GM18858 (cell line): ENCODE data around the gene SYNDIG1L.
A peak's percentile ranks its signal among the peaks of the same experiment; 100 is the strongest.
"Not testable (repeated sequence)": the region's sequence is repeated elsewhere in the genome, so short reads cannot be mapped to it uniquely, and the experiment has no call there.

Experiments
- ATAC-seq: cut with Tn5 transposase; IDR thresholded peaks from one replicate; pipeline ENCODE4 v1.9.1; 2021; ENCODE audit not compliant: unreplicated experiment

SYNDIG1L gene

DNA sequence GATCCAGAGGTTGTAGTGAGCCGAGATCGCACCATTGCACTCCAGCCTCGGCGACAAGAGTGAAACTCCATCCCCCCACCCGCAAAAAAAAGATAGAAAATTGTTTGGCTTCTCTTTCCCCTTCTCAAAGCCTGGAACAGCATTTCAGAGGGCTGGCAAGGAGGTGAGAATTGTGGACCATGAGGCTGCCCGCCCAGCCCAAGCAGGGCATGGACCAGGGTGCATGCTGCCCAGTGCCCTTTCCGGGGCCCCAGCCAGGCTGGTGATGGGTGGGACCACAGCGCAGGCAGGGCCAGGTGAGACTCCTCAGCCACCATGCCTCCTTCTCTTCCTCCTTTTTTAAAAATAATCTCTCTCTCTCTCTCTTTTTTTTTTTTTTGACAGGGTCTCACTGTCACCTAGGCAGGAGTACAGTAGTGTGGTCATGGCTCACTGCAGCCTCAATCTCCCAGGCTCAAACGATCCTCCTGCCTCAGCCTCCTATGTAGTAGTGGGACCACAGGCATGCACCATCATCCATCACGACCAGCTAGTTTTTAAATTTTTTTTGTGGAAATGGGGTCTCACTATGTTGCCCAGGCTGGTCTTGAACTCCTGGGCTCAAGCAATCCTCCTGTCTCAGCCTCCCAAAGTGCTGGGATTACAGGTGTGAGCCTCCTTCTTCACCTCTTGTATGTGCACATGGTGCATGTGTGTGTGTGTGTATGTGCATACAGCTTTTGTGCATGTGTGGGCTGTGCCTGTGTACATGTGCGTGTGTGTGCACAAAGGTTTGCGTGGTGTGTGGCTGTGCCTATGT is 22.2 kb downstream of the SYNDIG1L start:
- ATAC-seq, result no peak

DNA sequence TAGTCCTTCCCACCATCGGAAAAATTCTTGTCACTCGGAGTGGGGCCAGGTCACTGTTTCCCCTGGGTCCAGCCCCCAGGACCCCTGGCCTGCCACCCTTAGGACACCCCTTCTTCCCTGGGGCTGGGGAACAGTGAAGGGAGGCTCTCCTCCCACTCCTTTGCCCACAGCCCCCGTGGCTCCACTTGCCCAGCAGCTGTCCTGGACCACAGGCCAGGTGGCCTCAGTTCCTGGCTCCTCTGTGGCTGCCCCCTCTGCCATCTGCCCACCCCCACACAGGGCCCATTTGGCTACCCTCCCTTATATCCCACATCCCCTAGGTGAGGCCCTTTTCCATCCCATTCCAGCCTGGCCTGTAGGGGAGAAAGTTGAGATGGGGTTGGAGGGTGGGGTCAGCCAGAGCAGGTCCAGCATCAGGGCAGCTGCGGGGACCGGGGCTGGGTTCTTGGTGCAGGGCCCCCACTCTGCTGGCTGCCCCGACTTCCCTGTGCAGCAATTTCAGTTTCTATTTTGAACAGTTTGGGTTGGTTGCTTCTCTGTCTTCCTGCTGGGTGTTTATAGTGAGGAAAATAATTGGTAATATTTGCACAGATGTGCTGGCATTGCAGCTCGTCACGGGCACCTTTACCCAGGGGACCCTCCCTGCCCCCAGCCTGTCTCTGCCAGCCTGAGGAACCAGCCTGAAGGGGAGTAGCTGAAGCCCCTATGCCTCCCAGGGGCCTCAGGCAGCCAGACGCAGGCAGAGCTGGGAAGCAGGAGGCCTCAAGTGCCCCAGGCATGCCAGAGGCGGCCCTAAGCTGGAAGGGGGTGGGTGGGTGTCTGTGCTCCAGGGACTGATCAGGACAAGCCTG is 23.4 kb downstream of the SYNDIG1L start:
- no peak for ATAC-seq

DNA sequence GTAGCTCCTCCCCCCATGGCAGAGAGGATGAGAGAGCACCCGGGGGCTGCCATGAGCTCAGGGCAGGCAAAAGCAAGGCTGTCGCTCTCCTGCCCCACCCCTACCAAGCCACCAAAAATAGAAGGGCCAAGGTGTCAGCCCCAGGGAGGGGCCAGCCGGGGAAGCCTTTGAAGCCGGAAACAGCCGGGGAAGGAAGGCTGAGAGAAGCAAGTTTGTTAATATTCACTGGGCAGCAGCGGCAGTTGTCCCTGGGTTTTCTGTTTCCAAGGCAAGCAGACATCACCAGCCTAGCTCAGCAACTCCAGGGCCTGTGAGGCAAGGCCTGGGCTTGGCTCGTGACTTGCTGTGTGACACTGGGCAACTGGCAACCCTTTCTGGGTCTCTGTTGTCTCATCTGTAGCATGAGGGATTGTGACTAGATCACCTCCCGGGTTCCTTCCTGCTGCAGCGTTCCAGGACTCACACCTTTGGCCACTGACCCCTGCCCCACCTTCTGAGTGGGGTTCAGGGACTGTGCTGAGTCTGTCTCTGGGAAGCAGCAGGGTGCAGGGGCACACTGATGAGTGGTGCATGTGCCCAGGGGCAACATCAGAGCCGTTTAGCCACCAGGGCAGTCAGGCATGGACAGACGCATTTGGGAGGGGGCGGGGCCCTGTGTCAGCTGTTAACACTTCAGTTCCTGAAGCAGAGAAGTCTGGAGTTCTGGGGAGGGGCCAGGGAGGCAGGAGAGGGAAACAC is 24.3 kb downstream of the SYNDIG1L start:
- peak; percentile 50 for ATAC-seq

DNA sequence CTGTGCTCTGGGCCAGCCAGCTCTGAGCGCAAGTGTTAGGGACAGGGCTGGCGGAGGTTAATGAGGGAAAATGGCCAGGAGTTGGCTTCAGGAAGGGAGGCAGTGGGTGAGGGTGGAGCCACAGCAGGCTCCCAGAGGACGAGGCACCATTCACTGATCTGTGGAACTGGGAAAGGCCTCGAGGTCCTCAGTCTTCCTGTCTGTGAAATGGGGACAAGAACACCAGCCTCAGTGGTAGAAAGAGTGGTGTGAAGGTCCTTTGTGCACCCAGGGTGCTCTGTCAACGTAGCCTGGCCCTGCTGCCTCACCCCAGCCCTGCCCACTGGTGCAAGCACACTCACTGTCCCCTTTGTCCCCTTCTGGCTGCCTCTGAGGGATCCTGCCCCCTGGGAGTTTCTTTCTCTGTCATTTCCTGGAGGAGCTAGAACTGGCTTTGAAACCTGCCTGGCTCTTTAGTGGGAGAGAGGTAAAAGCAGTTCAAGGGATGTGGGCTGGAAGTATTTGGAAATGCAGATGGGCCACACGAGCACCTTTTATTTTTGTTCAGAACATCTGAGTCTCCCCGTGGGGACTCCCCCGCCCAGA is 25.0 kb downstream of the SYNDIG1L start:
- ATAC-seq, result no peak

DNA sequence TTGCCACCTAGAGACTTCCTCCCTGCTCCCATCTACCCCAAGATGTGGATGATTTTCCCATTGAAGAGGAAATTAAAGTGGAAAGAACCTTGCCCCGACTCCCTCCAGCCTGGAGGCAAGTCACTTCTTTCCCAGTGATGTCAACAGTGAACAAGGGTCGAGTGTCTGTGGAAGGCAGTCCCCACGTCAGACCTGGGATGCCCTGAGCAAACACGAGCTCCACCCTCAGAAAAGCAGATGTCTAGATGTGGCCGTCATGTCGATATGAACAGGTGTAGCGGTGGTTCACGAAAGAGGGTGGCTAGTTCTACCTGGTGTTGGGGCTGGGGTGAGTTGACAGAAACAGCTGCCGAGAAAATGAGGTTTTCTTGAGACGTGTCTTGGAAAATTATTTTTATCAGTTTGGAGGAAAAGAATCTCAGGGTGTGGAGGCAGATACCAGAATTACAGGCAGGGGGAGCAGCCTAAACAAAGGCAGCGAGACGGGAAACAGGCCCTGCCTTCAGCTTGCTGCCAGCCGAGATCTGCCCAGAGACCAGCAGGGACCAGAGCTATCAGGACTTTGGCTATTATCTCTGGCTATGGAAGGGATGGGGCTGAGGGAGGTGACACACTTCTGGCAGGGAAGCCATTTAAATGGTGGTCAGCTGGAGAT is 25.9 kb downstream of the SYNDIG1L start:
- no peak for ATAC-seq

DNA sequence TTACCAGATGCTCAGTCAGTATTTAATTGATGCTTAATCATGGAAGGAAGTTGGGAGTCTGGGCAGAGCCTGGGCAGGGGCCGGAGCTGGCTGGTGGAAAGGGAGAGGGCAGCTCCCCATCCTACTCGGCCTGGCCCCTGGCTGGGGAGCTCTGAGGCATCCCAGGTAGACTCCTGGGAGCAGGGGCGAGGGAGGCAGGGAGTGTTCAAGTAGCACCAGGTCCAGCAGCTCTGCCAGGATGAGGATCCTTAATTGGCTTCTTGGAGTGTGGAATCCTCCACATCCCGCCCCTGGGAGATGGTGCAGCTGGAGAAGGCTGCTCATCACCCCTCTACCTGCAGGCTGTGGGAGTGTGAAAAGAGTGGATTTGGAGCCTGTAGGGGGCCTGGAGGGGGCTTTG is 30.9 kb downstream of the SYNDIG1L start:
- no peak for ATAC-seq

DNA sequence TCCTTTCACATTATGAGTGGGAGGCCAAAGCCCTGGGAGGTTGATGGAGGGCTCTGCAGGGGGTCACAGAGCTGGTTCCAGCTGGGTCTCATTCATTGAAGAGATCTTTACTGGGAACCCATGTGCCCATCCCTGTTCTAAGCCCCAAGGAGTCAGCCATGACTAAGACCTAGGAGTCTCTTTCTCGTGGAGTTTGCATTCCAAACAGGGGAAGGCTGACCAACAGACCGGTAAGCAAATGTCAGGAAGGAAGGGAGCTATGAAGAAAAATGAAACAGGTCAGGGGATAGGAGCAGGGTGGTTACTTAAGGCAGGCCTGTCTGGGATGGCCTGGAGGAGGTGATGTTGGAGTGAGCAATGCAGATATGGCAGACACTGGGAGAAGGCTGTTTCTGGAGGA is 31.5 kb downstream of the SYNDIG1L start:
- ATAC-seq, result no peak

DNA sequence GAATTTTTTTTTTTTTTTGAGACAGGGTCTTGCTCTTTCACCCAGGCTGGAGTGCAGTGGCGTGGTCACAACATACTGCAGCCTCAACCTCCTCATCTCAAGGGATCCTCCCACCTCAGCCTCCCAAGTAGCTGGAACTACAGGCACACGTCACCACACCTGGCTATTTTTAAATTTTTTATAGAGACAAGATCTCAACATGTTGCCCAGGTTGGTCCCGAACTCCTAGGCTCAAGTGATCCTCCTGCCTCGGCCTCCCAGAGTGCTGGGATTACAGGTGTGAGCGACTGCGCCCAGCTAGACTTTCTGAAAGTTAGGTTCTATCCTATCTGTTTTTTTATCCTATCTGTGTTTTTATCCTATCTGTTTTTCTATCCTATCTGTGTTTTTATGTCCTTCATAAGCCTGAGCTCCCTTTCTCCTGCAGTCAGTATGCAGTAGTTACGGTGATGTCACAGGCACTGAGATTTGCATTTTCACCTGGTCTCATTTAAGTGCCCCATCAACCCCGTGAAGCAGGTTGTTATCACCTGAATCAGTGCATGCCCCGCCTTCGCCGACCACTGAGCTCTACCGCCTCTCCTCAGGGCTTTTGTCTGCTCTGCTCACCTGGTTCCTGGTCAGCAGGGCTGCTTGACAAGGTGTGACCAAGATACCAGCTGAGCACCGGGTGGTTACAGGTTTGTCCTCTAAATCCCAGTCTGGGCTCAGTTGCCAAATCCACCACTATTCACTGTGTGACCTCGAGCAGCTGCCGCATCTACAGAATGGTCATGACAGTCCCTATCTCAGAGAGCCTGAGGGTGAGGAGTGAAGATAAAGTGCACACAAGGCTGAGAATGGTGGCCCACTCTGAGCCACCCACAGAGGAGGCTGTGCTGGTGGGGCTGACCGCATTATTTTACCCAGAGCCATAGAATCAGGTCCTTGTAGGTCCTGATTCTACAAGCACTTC is 33.1 kb downstream of the SYNDIG1L start:
- ATAC-seq, result no peak

DNA sequence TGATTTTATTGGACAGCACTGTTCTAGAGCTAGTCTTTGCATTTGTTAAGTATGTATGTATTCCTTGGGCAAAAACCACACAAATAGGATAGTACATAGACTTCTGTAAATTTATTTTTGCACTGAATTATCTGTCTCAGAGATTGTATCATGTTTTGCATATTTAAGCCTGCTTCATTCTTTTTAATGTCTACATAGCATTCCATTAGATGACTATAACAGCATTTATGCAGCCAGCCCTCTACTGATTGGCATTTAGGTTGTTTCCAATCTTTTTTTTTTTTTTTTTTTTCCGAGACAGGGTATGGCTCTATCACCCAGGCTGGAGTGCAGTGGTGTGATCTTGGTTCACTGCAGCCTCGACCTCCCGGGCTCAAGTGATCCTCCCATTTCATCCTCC is 34.5 kb downstream of the SYNDIG1L start:
- ATAC-seq, result no peak

DNA sequence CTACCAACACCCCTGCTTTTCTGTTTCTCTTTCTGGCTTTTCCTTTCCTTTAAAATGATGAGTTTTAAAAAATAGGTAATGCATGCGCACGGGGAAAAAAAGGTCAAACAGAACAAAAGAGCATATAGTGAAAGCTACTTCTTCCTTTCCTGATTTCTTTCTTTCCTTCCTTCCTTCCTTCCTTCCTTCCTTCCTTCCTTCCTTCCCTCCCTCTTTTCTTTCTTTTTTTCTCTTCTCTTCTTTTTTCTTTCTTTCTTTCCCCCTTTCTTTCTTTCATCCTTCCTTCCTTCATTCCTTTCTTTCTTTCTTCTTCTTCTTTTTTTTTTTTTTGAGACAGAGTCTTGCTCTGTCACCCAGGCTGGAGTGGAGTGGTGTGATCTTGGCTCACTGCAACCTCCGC is 35.5 kb downstream of the SYNDIG1L start:
- ATAC-seq, result not testable (repeated sequence)

DNA sequence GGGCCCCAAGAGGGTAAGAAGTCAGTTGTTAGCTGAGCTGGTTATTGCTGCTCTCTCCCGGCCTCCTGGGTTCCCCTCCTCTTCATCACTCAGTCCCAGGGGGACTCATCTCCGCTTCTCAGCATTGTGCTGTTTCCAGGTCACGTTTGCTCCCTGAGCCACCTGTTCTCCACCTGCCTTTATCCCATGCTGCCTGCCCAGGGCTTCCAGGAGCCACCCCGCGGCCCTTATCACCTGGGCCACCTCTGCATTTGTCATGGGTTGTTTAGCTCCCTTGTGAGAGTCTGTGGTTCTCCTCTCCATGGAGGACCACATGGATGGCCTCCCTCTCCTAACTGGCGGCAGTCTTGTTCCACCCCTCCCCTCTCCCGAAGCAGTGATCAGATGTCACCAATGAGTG is 36.0 kb downstream of the SYNDIG1L start:
- ATAC-seq, result no peak

DNA sequence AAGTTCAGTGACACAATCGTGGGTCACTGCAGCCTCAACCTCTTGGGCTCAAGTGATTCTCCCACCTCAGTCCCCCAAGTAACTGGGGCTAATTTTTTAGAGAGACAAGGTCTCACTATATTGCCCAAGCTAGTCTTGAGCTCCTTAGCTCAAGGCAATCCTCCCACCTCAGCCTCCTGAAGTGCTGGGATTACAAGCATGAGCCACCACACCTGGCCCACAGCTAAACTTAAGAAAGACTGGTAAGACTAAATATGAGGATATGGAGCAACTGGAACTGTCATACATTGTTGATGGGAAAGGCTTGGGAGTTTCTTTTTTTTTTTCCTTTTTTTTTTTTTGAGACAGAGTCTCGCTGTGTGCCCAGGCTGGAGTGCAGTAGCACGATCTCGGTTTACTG is 43.8 kb downstream of the SYNDIG1L start:
- ATAC-seq, result no peak

DNA sequence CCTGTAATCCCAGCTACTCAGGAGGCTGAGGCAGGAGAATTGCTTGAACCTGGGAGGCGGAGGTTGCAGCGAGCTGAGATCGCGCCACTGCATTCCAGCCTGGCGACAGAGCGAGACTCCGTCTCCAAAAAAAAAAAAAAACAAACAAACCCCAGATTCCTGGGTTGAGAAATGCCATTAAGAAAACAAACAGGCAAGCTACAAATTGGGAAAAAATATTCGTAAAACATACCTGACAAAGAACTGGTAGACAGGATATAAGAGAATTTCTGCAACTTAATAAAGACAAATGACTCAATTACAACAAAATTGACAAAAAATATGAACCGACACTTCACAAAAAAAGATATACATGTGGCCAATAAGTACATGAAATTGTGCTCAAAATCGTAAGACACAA is 44.4 kb downstream of the SYNDIG1L start:
- not testable (repeated sequence) for ATAC-seq

DNA sequence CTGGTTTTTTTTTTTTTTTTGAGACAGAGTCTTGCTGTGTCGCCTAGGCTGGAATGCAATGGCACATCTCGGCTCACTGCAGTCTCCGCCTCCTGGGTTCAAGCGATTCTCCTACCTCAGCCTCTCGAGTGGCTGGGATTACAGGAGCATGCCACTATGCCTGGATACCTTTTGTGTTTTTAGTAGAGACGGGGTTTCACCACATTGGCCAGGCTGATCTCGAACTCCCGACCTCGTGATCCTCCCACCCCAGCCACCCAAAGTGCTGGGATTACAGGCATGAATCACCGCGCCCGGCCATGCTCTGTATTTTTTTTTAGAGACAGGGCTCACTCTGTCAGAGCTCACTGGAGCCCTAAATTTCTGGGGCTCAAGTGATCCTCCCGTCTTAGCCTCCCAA is 45.2 kb downstream of the SYNDIG1L start:
- ATAC-seq, result no peak

DNA sequence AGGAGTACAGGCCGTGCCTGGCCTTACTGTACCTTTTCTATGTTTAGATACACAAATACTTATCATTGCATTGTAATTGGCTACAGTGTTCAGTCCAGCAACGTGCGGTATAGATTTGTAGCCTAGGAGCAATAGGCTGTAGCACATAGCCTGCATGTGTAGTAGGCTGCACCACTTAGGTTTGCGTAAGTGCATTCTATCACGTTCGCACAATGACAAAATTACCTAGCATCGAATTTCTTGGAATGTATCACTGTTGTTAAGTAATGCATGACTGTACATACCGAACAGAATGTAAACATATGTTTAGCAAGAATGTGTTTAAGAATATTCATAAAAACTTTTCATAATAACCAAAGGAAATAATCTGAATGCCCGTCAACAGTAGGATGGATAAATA is 45.8 kb downstream of the SYNDIG1L start:
- ATAC-seq, result no peak

DNA sequence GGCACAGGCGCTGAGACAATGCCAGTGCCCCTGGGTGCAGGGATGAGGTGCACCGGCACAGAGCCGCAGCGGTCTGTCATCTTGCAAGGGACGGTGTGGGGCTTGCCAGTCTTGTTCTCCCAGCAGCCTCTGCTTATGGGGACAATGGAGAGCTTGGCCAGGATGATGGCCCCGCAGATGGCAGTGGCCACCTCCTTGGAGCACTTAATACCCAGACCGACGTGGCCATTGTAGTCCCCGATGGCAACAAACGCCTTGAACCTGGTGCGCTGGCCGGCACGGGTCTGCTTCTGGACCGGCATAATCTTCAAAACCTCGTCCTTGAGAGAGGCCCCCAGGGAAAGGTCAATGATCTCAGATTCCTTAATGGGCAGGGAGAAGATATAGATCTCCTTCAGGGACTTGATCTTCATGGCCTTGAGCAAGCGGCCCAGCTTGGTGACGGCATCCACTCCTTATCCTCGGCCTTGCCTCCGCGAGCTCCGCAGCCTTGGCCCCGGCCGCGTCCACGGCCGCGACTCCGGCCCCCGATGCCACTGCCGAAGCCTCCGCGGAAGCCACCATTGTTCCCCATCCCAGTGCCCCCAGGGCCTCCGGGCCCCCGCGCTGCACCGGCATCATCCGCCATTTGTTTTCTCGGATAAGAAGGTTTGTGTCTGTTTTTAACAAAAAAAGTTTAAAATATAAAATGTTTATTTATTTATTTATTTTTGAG is 47.9 kb downstream of the SYNDIG1L start:
- no peak for ATAC-seq

DNA sequence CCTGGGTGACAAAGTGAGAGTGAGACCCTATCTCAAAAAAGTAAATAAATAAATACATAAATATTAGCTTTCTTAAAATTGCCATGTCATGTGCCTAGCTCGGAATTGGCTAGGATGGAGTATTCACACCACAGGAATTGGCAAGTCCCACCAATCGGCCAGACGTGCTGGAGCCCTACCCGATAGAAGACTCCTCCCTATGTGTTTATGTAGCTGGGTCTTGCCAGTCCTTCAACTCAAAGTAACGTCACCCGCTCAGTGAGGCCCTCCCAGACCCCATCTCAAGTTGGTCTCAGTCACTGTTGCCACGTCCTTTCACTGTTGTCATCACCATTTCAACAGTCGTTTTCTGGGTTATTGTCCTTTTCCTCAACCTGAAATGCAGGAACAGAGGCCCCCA is 57.6 kb downstream of the SYNDIG1L start:
- ATAC-seq, result no peak

DNA sequence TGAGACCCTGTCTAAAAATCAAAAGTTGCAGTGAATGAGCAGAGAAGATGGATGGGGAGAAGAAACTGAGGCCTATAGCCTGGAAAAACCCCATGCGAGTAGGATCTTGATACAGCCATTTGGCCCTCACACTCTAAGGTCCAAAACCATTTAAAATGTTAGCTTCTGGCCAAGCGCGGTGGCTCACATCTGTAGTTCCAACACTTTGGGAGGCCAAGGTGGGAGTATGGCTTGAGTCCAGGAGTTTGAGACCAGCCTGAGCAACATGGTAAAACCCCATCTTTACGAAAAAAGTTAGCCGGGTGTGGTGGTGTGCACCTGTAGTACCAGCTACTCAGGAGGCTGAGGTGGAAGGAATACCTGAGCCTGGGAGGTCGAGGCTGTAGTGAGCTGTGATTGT is 58.0 kb downstream of the SYNDIG1L start:
- ATAC-seq, result no peak

DNA sequence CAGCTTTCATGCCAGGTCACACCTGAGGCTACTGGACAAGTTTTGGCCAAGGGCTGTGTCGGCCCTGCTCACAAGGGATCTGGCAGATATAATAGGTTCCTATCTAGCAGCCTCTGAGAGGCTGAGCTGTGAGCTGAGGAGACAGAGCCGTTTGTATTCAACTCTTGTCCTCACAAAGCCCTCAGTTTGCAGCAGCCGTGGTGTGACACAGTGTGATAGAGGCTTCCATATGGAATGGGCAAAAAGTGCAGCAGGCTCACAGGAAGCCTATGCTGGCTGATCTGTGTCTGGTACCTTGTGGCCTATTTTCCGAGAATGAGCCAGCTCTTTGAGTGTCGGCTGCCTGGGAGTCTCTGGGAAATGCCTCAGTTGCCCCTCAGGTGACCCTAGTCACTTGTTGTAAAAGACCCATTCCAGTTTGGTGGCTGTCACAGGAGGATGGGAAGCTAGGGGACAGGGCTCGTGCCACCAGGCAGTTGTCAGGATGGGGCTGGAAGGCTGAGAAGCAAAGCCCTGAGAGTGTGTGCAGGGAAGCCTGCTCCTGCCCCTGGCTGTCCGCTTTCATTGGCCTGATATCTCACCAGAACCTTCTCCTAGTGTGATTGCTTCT is 61.6 kb downstream of the SYNDIG1L start:
- ATAC-seq, result no peak
